T-helper 2 cell (primary cell): ENCODE results near the gene MFAP1.

ENCODE experiments used
- DNase-seq, 5 experiments: peaks; one replicate each; pipeline versions ENCODE4 v3.0.0 to v3.0.0-alpha.2; 2012 to 2022

MFAP1 gene

DNA sequence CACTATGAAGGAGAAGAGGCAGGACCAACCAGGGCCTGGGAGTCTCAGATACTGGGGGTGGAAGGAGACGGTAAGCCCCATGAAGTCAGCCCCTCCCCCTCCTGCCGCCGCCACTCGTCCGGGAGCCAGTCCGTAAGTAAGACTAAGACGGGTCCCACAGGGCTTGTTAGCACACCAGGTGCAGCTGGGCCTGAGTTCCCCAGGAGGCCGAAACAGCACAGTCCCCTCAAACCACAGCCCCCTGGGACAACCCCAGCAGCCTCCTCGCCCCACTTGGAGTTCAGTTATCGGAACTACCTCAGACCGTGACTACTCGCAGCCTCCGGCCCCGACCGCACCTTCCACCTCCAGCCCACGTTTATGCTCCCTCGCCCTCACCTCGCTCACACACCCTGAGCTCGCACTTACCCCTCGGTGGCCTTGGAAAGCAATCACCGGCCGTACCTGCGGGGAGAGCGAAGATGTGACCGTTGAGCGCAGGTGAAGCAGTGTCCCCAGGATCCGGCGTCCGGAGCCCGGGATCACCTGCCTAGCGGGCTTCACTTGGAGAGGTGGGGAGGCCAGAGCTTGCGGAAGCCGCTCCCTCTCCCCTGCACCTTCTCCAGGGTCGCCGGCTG lies 48.3 kb downstream of the MFAP1 start:
- DNase-seq = no peak

DNA sequence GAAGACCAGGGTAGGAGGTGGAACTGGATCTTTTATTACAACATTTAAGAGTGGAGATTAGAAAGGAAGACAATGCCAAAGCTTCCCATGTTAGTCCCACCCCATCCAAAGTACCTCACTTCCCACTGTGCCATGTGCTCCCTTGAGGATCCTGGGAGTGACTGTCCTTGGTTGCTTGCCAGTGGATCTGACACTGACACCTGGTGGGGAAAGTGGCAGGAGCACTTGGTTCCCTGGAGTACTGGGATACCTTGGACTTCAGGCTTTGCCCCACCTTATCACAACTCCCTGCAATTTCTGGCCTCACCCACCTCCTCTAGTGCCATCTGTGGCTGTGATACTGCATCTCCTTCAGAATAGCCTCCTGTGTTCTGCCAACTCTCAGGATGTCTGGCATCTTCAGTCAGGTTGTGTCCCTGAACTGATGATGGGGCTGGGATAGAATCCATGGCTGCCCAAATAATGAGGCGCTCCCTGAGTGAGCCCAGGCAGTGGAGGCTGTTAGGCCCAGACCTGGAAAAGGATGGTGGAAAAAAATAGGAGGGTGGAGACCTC lies 49.0 kb downstream of the MFAP1 start:
- no peak for DNase-seq

DNA sequence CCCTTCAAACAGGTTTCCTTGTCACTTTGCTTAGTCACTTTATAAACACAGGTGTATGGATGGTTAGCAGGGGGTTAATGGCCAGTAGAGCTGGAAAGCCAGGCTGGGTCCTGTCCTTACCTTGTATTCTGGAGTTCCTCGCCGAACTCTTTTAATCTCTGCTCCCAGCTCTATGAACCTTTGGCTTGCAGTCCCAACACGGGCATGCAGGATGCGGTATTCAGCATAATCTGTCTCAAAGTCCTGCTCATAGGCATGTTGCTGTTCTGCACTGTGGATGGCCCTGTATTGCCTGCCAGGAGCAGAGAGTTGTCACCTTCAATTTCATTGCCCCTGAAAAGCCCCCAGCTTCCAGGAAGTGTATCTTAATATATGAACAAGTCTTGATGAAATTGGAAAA lies 50.4 kb downstream of the MFAP1 start:
- no peak for DNase-seq

DNA sequence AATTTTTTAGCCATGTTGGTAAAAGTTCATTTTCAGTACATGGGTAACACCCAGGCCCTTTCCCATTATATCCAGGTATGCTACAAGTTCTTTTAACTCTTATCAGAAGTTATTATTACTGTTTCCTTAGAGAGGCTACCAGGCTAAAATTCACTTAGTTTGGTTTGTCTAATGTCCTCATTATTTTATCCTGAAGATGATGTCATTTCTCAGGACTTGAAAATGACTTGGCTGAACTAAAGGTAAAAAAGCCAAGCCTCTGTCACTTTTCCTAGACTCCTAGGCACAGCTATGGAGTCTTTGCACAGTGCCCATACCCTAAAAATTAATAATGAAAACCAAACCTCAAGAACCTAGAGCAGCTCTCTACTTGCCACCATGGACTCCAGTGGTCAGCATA lies 51.9 kb downstream of the MFAP1 start:
- no peak for DNase-seq

DNA sequence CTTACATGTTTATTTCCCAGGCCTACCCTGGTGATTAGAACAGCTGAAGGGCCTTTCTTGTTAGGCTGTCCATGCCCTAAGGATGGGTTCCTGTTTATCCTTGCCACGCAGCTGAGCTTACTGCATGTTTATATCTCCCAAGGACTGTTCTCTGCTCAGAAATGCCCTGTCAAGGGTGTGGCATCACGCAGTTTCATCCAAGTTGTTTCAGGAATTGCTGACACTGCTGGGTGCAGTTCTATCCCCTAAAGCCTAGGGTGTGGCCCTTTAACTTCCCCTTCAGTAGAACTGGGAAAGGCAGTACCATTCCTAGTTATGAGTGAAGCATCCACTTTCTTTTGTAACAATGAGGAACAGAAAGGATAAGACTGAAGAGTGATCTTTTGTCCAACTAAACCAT lies 52.7 kb downstream of the MFAP1 start:
- DNase-seq = no peak

DNA sequence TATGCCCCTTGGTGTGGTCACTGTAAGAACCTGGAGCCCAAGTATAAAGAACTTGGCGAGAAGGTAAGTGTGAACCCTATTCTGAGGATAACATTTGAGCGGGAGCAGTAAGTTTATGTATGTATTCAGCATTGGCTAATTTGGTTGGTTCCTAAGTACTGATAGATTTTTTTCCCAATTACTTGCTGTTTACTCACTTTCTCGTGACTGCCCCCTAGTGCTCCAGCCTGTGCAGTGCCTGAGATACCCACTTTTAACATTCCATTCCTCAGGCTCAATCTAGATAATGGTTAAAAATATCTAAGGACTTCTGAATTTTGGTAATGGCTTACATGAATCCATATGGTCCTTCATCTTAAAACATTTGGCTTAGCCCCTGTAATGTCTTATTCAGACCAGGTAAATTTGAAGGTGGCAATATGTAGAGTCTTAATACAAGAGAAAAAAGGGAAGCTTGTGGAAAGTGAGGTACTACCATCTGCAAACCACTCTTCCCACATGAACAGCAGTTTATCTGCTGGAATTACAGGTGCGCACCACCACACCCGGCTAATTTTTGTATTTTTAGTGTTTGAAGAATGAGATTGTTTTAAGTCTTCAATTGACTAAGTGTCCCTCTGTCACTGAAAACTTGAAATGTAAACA lies 54.8 kb downstream of the MFAP1 start:
- DNase-seq = peak in 4 of 5 experiments; percentile 32 to 49 (median 48)

DNA sequence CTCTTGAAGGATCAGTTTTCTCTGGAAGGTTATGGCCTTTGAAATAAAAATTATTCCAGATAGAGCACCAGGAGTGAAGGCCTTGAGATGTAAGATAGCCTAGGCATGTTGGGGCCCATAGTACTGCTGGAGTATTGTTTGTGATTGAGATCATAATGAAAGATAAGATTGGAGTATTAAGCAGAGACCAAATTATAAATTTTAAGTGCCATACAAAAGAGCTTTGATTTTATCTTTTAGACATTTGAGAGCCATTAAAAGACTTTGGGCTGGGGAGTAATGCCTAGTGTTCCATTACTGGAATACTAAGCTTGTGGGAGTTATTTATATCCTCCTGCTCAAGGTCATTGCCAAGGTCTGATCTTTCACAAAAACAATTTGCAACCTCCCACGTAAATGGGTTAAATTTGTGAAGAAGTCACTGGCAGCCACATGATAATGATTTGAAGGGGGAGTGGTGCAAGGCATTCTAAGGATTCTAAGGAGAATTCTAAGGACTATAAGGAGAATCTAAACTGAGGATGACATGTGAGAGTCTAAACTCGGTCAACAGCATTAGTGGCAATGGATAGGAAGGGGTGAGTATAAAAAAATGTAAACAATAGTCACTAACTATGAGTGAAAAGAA lies 60.6 kb downstream of the MFAP1 start:
- DNase-seq = no peak

DNA sequence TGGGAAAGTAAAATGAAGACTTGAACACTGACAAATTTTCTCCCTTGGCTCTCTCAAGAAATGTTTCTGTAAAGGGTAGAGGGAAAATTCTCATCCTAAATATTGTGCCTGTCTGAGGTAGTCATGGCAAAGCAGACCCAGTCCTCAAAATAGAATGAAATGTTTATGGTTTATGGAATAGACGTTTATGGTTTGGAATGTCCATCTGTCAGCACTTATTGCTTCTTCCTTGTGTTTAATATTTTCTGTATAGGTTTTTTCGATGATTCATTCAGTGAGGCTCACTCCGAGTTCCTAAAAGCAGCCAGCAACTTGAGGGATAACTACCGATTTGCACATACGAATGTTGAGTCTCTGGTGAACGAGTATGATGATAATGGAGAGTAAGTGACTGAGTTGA lies 61.7 kb downstream of the MFAP1 start:
- no peak for DNase-seq
